DMS 273 (cell line): ENCODE data around the gene SLC35A4.
"Not testable (repeated sequence)": the region's sequence is repeated elsewhere in the genome, so short reads cannot be mapped to it uniquely, and the experiment has no call there.

Experiments used
- DNase-seq: peaks from one replicate; lab custom pipeline; 2025; ENCODE audit not compliant: unreplicated experiment; lab: John Stamatoyannopoulos, UW

Gene SLC35A4

GRCh38 chr5:140588311-140589070 is 23.9 kb downstream of the SLC35A4 start:
- DNase-seq, result no peak

- no peak for DNase-seq
Observed at GRCh38 chr5:140590861-140591260, 26.2 kb downstream of the SLC35A4 start.

- no peak for DNase-seq
Observed at GRCh38 chr5:140591747-140592372, 27.2 kb downstream of the SLC35A4 start.

GRCh38 chr5:140593070-140593469 is 28.4 kb downstream of the SLC35A4 start:
- DNase-seq, result not testable (repeated sequence)

- no peak for DNase-seq
Observed at GRCh38 chr5:140594169-140594568, 29.5 kb downstream of the SLC35A4 start.

- no peak for DNase-seq
Observed at GRCh38 chr5:140595538-140596300, 31.1 kb downstream of the SLC35A4 start.

- DNase-seq, result no peak
Observed at GRCh38 chr5:140596321-140596741, 31.7 kb downstream of the SLC35A4 start.

- no peak for DNase-seq
Observed at GRCh38 chr5:140598836-140599235, 34.2 kb downstream of the SLC35A4 start.

GRCh38 chr5:140600096-140600495 is 35.5 kb downstream of the SLC35A4 start:
- no peak for DNase-seq

GRCh38 chr5:140602147-140602546 is 37.5 kb downstream of the SLC35A4 start:
- DNase-seq, result no peak

GRCh38 chr5:140603446-140603698 is 38.7 kb downstream of the SLC35A4 start:
- not testable (repeated sequence) for DNase-seq

GRCh38 chr5:140603734-140604133 is 39.1 kb downstream of the SLC35A4 start:
- no peak for DNase-seq

- no peak for DNase-seq
Observed at GRCh38 chr5:140605879-140606278, 41.3 kb downstream of the SLC35A4 start.

GRCh38 chr5:140607031-140607430 is 42.4 kb downstream of the SLC35A4 start:
- DNase-seq, result no peak

GRCh38 chr5:140608722-140609121 is 44.1 kb downstream of the SLC35A4 start:
- DNase-seq, result no peak

GRCh38 chr5:140609126-140609525 is 44.5 kb downstream of the SLC35A4 start:
- no peak for DNase-seq

- DNase-seq, result no peak
Observed at GRCh38 chr5:140611020-140611521, 46.4 kb downstream of the SLC35A4 start.
